ENCODE data around the gene CD101. TPM values are rescaled to one million over a fixed set of nuclear protein-coding genes. Genes with fewer than 3 reads are reported as not detected.

Gene CD101
- polyA plus RNA-seq, 2 donors, result 1.5 to 2.9 TPM

DNA sequence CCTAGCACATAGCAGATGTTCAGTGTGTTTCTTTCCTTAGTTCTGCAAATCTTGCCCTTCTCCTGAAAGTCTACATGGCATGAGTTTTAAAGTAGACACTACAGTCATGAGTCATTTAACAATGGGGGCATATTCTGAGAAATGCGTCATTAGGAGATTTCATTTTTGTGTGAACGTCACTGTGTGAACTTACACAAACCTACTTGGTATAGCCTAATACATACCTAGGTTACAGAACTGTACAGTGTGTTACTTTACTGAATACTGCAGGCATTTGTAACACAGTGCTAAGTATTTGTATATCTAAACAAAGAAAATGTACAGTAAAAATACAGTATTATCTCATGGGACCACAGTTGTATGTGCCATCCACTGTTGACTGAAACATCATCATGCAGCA lies 68.6 kb downstream of the CD101 start:
- 80 to 87% methylated on average over 2 of the region's 2 CpGs for WGBS, 2 donors
- peaks cover 0 to 3% of the 10 kb centered on the region in 2 donors for H3K36me3 ChIP-seq (ENCODE audit: control insufficient read depth in 2 of 2, insufficient read depth in 2 of 2, low read length in 1 of 2)
- H3K27ac ChIP-seq (ENCODE audit: low read depth in 2 of 2, low read length in 1 of 2), result no peak overlapping the region
- H3K27me3 ChIP-seq (ENCODE audit: control insufficient read depth in 1 of 2, insufficient read depth in 2 of 2, low read length in 2 of 2), result no peaks in the 10 kb centered on the region
- H3K9me3 ChIP-seq (ENCODE audit: control insufficient read depth in 2 of 2, insufficient read depth in 1 of 2, low read depth in 1 of 2, low read length in 1 of 2), result no peaks in the 10 kb centered on the region
- H3K4me1 ChIP-seq (ENCODE audit: control insufficient read depth in 2 of 2, insufficient read depth in 2 of 2, low read length in 1 of 2), result no peaks in the 10 kb centered on the region
- no peak overlapping the region for H3K4me3 ChIP-seq (ENCODE audit: low read depth in 1 of 2, low read length in 2 of 2)

DNA sequence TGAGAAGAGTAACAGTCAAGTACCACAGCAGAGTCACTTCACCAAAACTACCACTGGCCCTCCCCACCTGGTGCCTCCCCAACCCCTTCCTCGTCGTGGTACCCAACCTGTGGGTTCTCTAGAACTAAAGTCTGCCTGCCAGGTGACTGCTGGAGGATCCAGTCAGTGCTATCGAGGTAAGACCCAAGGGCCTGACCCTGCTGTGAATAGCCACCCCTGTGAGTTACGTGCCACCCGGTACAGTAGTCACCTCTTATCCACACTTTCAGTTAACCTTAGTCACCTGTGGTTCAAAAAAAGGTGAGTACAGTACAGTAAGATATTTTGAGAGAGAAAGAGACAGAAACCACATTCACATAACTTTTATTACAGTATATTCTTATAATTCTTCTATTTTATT lies 75.1 kb downstream of the CD101 start:
- Histone ChIP-seq H3K27me3 (ENCODE audit: control insufficient read depth in 1 of 2, insufficient read depth in 2 of 2, low read length in 2 of 2) (no peaks in the 10 kb centered on the region), H3K27ac (ENCODE audit: low read depth in 2 of 2, low read length in 1 of 2) (no peak overlapping the region), H3K36me3 (ENCODE audit: control insufficient read depth in 2 of 2, insufficient read depth in 2 of 2, low read length in 1 of 2) (peaks cover 13 to 14% of the 10 kb centered on the region in 2 donors), H3K4me3 (ENCODE audit: low read depth in 1 of 2, low read length in 2 of 2) (no peak overlapping the region), H3K9me3 (ENCODE audit: control insufficient read depth in 2 of 2, insufficient read depth in 1 of 2, low read depth in 1 of 2, low read length in 1 of 2) (no peaks in the 10 kb centered on the region), H3K4me1 (ENCODE audit: control insufficient read depth in 2 of 2, insufficient read depth in 2 of 2, low read length in 1 of 2) (no peaks in the 10 kb centered on the region)
- 97% methylated on average over 5 of the region's 5 CpGs for WGBS, 2 donors

DNA sequence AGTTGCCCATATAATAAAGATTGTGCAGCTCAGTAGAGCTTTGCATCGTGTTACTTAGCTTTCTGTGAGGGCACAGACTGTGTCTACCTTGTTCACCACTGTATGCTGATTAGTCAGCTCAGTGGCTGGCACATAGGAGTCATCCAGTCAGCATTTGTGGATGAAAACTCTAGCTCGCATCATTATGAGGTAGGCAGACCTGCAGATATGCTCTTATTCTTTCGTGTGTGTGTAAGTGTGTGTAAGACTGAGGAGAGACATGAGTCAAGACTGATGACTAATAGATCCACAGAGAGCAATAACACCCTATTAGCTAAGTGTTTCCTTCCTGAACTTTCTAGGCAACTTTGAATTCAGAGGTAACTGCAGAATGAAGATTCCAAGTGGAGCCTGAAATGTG lies 75.7 kb downstream of the CD101 start:
- WGBS, 2 donors, result 56 to 64% methylated on average over 3 of the region's 3 CpGs
- Histone ChIP-seq H3K4me3 (ENCODE audit: low read depth in 1 of 2, low read length in 2 of 2) (no peak overlapping the region), H3K9me3 (ENCODE audit: control insufficient read depth in 2 of 2, insufficient read depth in 1 of 2, low read depth in 1 of 2, low read length in 1 of 2) (no peaks in the 10 kb centered on the region), H3K4me1 (ENCODE audit: control insufficient read depth in 2 of 2, insufficient read depth in 2 of 2, low read length in 1 of 2) (no peaks in the 10 kb centered on the region), H3K36me3 (ENCODE audit: control insufficient read depth in 2 of 2, insufficient read depth in 2 of 2, low read length in 1 of 2) (peaks cover 14% of the 10 kb centered on the region in 2 donors), H3K27me3 (ENCODE audit: control insufficient read depth in 1 of 2, insufficient read depth in 2 of 2, low read length in 2 of 2) (no peaks in the 10 kb centered on the region), H3K27ac (ENCODE audit: low read depth in 2 of 2, low read length in 1 of 2) (no peak overlapping the region)

DNA sequence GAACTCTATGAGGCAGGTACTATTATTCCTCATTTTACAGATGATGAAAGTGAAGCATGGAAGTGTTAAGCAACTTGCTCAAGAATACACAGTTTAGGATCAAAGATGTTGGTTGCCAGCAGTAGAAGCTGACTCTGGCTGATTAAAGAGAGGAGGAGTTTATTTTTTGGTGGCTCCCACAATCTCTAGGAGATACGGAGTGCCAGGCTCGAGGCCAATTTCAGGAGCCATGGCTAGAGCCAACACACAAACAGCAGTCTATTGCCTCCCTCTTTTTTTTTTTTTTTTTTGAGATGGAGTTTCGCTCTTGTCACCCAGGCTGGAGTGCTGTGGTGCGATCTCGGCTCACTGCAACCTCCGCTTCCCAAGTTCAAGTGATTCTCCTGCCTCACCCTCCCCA lies 78.2 kb downstream of the CD101 start:
- 89 to 95% methylated on average over 6 of the region's 6 CpGs for WGBS, 2 donors
- H3K27ac ChIP-seq (ENCODE audit: low read depth in 2 of 2, low read length in 1 of 2), result no peak overlapping the region
- H3K4me3 ChIP-seq (ENCODE audit: low read depth in 1 of 2, low read length in 2 of 2), result no peak overlapping the region
- H3K9me3 ChIP-seq (ENCODE audit: control insufficient read depth in 2 of 2, insufficient read depth in 1 of 2, low read depth in 1 of 2, low read length in 1 of 2), result no peaks in the 10 kb centered on the region
- no peaks in the 10 kb centered on the region for H3K27me3 ChIP-seq (ENCODE audit: control insufficient read depth in 1 of 2, insufficient read depth in 2 of 2, low read length in 2 of 2)
- no peaks in the 10 kb centered on the region for H3K4me1 ChIP-seq (ENCODE audit: control insufficient read depth in 2 of 2, insufficient read depth in 2 of 2, low read length in 1 of 2)
- H3K36me3 ChIP-seq (ENCODE audit: control insufficient read depth in 2 of 2, insufficient read depth in 2 of 2, low read length in 1 of 2), result peaks cover 14% of the 10 kb centered on the region in 2 donors

DNA sequence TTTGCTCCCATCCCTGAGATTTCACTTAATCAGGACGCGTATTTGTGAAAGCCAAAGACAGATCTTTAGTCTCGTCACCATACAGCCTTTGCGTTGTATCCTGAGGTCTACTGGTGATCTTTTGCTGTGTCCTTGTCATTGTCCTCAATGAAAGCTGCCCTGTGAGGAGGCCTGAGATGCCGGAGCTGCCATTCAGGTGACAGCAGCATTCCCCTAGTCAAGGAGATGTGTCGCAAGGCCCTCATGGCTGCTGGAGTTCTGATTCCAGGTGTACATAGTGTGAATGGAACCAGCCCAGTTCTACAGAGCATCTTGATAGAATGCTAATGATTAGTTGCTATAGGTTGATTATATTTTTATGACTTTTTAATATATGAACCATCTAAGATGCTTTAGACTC lies 82.7 kb downstream of the CD101 start:
- no peaks in the 10 kb centered on the region for H3K4me1 ChIP-seq (ENCODE audit: control insufficient read depth in 2 of 2, insufficient read depth in 2 of 2, low read length in 1 of 2)
- WGBS, 2 donors, result 80 to 81% methylated on average over 6 of the region's 6 CpGs
- H3K4me3 ChIP-seq (ENCODE audit: low read depth in 1 of 2, low read length in 2 of 2), result no peak overlapping the region
- H3K27me3 ChIP-seq (ENCODE audit: control insufficient read depth in 1 of 2, insufficient read depth in 2 of 2, low read length in 2 of 2), result no peaks in the 10 kb centered on the region
- peaks cover 3 to 6% of the 10 kb centered on the region in 2 donors for H3K36me3 ChIP-seq (ENCODE audit: control insufficient read depth in 2 of 2, insufficient read depth in 2 of 2, low read length in 1 of 2)
- H3K27ac ChIP-seq (ENCODE audit: low read depth in 2 of 2, low read length in 1 of 2), result no peak overlapping the region
- H3K9me3 ChIP-seq (ENCODE audit: control insufficient read depth in 2 of 2, insufficient read depth in 1 of 2, low read depth in 1 of 2, low read length in 1 of 2), result no peaks in the 10 kb centered on the region

Other genes with a start within 250 kb of the CD101 start
- gene CD2, start 247.3 kb upstream of the CD101 start, polyA plus RNA-seq, result 1 to 10 TPM; 4.8 to 5.4 TPM
- 10 to 100 TPM; 25.9 to 37.2 TPM for gene PTGFRN, start 91.8 kb upstream of the CD101 start, polyA plus RNA-seq
- gene TTF2, start 58.6 kb downstream of the CD101 start, polyA plus RNA-seq, result 1 to 10 TPM; 5.7 to 6.7 TPM
- gene TRIM45, start 120.0 kb downstream of the CD101 start, polyA plus RNA-seq, result 1 to 10 TPM; 1.2 to 3.0 TPM
- gene VTCN1, start 209.2 kb downstream of the CD101 start, polyA plus RNA-seq, result under 1 TPM in 1 of 2 donors, not detected in 1; 0.06 TPM

All from esophagus (tissue), 2 donors.